Ureter (tissue), 1 donor: ENCODE results near the gene KIRREL3. TPM values are rescaled to one million over a fixed set of nuclear protein-coding genes. Genes with fewer than 3 reads are reported as not detected.

Experiments
- DNase-seq: peaks from one replicate; pipeline ENCODE4 v3.0.0-alpha.2; 2020; ENCODE audit warnings: low spot score
- total RNA-seq: library from RNA; stranded (reverse); gene quantifications from one replicate; pipeline ENCODE4 v1.2.4, GENCODE V29; 2023
- donor health status: DM: yes; HTN: yes; CAD: no.

The KIRREL3 gene
- not detected for total RNA-seq

GRCh38 chr11:127000291-127000968 lies at the start of gene KIRREL3:
TSS of gene KIRREL3 (minus strand) at chr11:127000770.
- DNase-seq = no peak

DNA sequence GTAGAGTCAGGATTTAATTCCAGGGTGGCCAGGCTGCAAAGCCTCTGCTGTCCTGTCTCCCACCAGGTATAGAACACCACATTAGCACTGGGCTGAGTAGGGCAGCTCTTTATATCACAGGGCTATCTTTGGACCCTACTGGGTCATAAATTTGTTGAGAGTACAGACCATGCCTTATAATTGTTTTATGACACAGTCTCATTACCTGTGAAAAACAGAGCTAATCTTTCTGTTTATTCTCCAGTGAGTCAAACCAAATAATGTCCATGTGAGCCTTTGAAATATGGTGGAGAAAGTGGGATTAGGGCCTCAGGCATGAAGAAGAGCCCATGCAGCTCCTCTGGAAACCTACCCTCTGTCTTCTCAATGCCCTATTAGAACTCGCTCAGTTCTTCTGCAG lies 49.6 kb upstream of the KIRREL3 start:
- DNase-seq = no peak

- DNase-seq = no peak
Observed at GRCh38 chr11:127049486-127049885, 48.9 kb upstream of the KIRREL3 start.

DNA sequence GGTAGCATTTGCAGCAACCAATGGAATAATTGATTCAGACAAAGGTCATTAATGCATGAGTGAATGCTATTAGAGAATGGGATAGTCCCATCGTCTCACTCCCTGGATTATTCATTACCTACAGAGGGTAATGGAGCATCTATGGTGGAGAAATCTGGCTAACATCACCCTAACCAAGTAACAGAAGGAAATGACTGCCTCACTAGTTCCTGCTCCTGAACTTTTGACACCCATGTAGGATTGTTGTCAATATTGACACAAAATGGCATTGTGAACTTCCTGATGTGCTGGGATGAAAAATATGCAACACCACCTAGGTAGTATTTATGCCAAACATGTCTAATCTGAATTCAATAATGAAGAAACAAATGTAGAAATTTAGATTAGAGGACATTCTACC lies 44.0 kb upstream of the KIRREL3 start:
- DNase-seq = no peak

DNA sequence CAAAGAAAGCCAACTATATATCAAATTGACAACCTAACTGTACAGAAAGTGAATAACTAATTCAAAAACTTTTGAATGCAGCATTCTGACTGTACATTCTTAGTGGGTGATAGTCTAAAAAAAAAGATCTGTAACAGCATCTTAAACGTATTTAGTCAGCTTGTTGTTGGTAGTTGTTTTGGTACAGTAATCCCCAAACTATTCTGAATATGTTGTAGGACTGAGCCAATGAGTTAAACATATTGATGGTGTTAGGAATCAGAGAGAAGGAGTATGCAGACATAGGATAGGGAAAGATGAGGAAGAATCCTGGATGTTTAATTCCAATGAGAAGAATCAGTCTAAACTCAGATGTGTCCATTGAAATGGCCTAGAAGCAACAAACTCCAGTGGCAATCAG lies 41.9 kb upstream of the KIRREL3 start:
- no peak for DNase-seq

DNA sequence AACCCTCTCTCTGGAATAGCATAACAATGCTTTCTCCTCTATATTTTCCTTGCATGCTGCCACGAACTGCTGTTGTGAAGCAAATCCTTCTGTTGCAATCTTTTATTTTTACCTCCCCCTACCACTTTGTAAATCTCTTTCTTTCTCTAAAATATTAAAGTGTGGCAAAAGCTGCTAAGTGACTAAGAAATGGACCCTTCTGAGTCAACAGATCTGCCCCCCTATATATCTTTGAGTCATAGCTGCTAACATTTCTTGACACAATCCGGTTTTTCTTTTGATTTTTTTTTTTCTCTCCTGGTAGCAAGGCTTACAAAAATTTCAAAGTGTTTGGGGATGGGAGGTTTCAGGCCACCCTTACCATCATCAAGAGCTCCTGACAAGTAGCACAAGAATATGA lies 39.0 kb upstream of the KIRREL3 start:
- no peak for DNase-seq

DNA sequence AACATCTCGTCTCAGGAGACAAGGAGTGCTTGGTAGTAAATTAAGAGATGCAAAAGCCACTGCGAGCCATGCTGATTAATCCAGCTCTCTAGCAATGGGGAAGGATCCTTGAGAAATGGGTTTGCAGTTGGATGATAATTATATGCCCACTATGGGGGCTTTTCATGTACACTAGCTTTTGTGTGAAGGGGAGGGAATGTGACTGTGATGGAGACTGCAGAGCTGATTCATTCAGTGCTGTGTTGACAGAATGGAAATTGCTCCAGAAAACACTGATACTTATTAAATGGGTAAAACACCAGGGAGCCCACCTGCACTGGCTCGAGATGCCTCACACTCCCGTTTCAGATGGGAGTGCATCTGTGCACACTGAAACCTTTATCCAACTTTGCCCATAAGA lies 37.0 kb upstream of the KIRREL3 start:
- no peak for DNase-seq

DNA sequence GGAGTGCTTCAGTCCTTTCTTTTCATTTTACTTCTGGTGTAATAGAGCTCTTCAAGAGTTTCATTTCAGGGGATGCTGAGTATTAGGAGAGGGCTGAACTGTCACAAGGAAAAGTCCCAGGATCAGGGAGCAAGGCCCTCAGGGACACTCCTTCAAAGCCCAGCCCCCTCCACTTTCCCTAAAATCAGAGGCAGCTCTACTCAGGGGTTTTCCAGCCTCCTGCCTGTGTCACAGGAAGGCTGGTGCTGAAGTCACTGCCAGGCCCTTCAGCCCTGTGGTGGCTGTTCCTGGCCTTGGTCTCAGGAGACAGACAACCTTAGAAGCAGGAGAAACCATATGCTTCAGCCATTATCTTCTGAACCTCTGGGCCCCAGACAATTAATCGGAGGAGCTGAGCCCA lies 36.4 kb upstream of the KIRREL3 start:
- no peak for DNase-seq

- no peak for DNase-seq
Observed at GRCh38 chr11:127035824-127036223, 35.3 kb upstream of the KIRREL3 start.

GRCh38 chr11:127034973-127035372 lies 34.4 kb upstream of the KIRREL3 start:
- DNase-seq = no peak

DNA sequence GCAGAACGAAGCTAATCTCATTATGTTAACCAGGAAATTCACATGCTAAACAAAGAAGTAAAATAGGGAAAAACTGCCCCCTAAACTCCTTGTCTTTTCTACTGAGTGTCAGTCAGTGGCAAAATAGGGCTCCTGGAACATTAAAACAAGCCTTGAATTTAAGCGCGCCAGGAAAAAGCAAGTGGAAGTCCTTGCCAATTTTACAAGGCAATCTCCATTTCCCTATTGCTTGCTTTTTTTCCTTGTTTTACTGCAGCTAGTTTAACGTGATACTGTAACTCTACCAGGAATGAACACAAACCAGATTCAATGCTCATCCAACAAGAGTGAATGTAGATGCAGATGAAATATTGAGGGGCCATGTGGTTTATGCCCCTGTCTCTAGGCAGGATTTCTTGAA lies 28.1 kb upstream of the KIRREL3 start:
- DNase-seq = no peak

DNA sequence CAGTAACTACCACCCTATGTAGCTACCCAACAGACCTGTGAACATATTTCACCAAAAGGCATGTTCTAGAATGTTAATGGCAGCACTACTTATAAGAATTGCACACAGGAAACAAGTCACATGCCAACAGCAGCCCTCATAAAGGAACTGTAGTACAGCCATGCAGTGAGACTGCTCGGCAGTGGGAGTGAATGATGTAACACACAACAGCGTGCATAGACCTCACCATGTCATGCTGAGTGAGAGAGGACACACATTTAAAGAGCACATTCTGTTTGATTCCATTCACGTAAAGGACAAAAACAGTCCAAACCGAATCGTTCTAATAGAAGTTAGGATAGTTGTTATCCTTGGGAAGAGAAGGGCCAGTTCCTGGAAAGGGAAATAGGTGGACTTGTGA lies 27.2 kb upstream of the KIRREL3 start:
- no peak for DNase-seq

DNA sequence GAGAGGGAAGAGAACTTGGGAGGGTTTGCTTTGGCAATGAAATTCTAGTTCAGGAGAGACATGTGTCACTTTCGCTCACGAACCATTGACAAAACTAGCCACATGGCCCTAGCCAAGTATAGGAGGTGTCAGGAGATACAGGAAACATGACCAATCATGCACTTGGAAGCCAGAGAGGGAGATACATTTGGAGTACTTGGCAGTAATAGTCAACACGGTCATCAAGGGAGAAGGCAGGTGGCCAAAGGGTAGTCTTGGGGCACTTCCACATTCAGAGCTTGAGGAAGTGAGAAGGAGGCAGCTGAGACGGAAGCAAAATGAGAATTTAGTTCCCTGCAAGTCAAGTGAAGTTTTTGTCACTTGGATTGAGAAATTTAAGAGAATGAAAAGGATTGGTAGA lies 26.4 kb upstream of the KIRREL3 start:
- no peak for DNase-seq

DNA sequence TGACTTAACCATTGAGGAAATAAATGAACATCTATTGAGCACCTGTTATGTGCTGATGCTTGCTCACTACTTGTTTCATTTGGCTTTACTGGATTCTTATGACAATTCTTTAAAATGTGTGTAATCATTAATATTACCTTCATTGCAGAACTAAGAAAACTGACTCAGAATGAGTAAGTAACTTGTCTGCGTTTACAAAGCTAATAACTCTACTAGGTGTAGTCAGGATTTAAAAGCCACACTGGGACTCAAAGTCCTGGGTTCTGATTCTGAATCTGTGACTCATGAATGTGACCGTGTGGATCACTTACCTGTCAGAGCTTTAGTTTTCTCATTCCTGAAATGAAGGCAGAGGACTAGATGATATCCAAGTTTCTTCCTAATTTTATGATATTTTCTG lies 23.4 kb upstream of the KIRREL3 start:
- no peak for DNase-seq

DNA sequence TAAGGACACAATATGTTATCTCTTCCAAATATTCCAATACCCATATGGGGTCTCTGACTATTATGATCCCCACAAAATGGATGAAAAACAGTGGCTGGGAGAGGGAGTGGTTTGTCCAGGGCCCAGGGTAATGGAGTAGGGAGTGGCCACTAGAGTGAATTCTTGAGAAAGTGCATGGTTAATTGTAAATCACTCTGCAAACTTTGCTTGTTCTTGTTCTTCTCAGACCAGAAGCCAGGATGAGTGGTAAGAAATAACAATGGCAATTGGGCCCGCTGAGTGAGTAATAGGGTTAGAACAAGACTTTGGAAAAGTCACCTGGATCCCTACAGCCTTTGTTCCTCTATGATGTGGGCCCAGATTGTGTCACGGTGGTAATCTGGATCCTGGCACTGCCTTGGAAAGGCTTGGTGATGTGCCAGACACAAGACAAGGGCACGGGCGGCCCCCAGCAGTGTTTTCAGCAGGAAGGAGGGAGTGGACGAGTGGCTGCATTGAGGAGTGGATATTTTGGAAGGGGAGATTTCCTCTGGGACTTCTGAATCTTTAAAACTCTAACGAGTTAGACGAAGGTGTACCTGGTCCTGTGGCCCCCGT lies 18.2 kb upstream of the KIRREL3 start:
- DNase-seq = no peak

DNA sequence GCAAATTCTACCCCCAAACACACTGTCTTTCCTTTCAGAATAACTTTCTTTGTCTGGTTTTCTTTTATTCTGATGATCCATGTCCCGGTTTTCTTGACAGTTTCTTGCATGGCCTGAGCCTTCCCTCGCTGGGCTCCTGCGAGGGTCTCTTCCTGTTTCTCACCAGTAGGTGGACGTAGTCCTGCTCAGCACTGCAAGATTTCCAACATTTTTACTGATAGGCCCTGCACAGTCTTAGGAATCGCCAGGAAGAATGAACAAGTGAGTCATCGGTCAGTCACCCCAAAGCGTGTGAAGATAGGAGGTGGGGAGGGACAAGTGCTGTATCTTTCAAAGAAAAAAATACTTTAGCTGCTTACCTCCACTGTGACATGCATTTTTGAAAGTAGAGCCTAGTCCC lies 16.9 kb upstream of the KIRREL3 start:
- DNase-seq = no peak

DNA sequence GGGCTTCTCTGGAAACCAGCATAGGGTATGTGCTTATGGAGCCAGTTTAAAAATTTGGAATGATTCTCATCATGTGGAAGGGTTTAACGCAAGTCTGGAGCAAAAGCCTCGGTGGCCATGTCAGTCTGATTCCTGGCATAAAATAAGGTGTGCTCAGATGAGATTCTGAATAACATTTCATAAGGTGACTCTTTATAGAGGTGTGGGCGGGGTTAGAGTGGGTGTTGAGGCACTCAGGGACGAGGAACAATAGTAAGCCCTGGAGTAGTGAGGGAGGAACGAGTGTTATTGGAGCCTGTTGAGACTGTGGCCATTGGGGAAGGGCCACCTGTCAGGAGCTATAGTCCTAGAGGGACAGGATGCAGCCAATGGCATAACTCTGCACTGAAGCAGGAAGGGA lies 13.0 kb upstream of the KIRREL3 start:
- DNase-seq = no peak

DNA sequence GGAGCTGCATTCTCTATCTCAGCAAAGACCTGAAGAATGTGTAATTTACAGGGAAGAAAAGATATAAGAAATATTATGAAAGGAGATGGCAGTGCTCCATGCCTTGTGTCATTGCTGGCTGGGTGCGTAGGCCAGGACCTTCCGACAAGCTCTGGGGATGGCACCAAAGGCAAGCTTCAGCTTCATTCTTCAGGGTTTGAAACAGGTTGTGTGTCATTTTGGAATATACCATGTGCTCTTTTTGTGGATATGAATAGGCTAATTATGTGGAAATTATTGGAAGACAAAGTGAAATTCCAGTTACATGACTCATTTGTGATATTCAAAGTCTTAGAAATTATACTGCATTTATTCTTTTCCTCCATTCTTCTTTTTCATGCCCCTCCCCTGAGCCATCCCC lies 5.7 kb upstream of the KIRREL3 start:
- DNase-seq = no peak

DNA sequence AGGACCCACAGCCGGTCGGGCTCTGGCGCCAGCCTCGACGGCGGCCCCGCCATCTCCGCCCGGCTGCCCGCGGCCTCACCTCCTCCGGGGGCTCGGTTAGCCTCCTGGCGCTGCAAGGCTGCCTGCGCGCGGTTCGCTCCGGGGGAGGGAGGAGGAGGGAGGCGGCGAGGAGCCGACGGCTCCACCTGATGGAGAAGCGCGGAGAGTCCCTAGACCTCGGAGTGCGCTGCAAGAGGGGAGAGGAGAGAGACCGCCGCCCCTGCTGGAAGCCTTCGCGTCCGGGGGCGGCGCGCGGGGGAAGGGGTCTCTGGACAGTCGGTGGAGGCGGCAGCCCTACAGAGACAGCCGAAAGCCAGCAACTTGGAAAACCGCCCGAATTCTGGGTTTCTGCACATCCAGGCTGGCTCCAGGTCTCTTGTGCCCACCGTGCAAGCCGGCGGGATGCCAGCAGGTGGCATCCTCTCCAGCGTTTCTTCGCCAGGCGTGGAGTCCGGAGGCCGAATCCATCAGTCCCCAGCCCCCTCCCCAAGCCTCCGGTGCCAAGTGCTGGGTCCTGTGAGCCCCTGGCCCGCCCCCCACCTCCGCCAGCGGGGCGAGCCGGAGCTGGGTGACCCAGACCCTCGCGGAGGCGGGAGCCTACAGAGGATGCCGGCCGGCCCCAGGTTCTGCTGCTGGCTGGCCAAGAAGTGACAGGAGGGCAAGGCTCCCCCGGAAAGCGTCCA lies 2.9 kb upstream of the KIRREL3 start:
- DNase-seq = no peak

GRCh38 chr11:127002669-127003259 lies 2.2 kb upstream of the KIRREL3 start:
- no peak for DNase-seq

DNA sequence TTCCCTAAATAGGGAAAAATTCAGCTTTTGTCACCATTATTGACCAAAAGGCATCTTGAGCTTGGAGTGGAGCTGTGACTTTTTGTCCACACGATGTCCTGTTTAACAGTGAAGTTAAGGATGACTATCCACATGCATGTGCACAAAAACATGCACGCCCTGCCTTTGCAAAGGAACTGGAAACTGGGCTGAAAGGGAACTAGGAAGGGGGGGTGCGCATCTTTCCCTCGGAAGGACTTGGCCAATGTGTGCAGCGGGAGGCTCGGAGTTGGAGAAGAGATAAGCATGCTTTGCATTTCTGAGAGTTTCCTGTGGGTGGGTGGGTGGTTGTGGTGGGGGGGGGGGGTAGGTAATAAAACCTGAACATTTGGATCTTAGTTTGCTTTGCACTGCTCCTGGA lies 411 bp upstream of the KIRREL3 start:
- no peak for DNase-seq

DNA sequence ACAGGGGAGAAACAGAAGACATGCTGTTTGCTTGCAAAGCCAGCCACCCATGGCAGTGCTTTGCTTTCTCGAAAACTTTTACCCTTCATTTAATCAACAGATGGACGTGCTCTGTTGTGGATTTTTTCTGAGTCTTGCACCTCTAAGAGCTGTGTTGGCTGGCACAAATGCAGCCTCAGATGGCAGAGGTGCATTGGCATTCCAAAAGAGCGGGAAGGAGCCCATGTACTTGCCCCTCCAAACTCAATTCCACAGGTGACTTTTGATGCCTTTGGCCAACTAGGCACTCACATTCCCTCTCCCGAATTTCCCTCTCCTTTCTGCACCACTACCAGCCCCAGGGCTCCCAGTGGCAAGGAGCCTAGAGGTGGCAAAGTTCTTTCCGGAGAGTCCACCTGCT lies 1.2 kb downstream of the KIRREL3 start:
- DNase-seq = no peak

DNA sequence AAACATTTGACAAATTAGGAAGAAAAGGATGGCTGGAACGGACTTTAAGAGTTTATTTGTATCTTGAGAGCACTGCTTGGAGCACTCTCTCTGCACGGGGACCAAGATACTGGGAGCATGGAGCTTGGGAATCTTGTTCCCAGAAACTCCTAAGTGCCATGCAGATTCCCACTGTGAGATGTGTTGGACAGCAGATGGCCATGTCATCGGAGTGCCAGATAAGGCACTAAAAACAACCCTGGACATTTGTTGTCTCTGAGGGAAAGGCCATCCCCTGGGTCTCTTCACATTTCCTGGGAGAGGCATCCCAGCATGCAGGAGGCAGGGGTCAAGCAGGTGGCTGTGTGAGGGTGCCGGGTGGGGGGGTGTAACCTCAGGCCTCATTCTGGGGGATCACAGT lies 2.9 kb downstream of the KIRREL3 start:
- DNase-seq = no peak
